ENCODE data around the gene PRDM15.

DNA sequence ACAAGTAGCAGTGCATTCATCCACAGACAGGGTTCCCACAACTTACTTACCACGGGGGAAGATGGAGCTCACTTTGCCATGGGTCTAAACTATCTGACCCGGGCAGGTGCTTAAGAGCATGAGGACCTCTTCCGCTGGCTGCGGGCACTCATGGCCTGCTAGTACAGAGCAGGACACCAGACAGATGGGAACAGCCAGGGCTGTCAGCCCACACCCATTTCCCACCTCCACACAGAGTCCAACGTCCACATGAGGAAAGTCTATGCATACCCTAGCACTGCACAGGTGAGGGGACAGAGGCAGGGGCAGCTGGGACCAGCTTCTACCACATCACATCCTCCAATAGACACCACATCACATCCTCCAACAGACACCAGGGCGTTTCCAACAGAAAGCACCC, 35.8 kb upstream of the PRDM15 start:
- TF ChIP-seq, protein P1, sequence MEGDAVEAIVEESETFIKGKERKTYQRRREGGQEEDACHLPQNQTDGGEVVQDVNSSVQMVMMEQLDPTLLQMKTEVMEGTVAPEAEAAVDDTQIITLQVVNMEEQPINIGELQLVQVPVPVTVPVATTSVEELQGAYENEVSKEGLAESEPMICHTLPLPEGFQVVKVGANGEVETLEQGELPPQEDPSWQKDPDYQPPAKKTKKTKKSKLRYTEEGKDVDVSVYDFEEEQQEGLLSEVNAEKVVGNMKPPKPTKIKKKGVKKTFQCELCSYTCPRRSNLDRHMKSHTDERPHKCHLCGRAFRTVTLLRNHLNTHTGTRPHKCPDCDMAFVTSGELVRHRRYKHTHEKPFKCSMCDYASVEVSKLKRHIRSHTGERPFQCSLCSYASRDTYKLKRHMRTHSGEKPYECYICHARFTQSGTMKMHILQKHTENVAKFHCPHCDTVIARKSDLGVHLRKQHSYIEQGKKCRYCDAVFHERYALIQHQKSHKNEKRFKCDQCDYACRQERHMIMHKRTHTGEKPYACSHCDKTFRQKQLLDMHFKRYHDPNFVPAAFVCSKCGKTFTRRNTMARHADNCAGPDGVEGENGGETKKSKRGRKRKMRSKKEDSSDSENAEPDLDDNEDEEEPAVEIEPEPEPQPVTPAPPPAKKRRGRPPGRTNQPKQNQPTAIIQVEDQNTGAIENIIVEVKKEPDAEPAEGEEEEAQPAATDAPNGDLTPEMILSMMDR (IDR thresholded peaks at IDR 0.05; ENCODE audit: low read depth, low read length), result no peak
- no peak for TF ChIP-seq EZH2phosphoT487 (IDR thresholded peaks at IDR 0.05; ENCODE audit: low read depth)

All from OCI-LY3 (cell line).